Retina (tissue), 1 donor: ENCODE results near the gene GHRL.

Experiments used
- DNase-seq: peaks from one replicate; pipeline ENCODE4 v3.0.0-alpha.2; 2016

GHRL gene

GRCh38 chr3:10238345-10239183 is 54.2 kb downstream of the GHRL start:
- DNase-seq: no peak
